GM18499 (cell line): ENCODE results near the gene LRRTM2.
"Not testable (repeated sequence)": the region's sequence is repeated elsewhere in the genome, so short reads cannot be mapped to it uniquely, and the experiment has no call there.

Source experiments
- ATAC-seq: cut with Tn5 transposase; IDR thresholded peaks from one replicate; pipeline ENCODE4 v1.9.1; 2021; ENCODE audit warnings: moderate number of reproducible peaks; ENCODE audit not compliant: insufficient read depth, unreplicated experiment

LRRTM2 gene, protein sequence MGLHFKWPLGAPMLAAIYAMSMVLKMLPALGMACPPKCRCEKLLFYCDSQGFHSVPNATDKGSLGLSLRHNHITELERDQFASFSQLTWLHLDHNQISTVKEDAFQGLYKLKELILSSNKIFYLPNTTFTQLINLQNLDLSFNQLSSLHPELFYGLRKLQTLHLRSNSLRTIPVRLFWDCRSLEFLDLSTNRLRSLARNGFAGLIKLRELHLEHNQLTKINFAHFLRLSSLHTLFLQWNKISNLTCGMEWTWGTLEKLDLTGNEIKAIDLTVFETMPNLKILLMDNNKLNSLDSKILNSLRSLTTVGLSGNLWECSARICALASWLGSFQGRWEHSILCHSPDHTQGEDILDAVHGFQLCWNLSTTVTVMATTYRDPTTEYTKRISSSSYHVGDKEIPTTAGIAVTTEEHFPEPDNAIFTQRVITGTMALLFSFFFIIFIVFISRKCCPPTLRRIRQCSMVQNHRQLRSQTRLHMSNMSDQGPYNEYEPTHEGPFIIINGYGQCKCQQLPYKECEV

DNA sequence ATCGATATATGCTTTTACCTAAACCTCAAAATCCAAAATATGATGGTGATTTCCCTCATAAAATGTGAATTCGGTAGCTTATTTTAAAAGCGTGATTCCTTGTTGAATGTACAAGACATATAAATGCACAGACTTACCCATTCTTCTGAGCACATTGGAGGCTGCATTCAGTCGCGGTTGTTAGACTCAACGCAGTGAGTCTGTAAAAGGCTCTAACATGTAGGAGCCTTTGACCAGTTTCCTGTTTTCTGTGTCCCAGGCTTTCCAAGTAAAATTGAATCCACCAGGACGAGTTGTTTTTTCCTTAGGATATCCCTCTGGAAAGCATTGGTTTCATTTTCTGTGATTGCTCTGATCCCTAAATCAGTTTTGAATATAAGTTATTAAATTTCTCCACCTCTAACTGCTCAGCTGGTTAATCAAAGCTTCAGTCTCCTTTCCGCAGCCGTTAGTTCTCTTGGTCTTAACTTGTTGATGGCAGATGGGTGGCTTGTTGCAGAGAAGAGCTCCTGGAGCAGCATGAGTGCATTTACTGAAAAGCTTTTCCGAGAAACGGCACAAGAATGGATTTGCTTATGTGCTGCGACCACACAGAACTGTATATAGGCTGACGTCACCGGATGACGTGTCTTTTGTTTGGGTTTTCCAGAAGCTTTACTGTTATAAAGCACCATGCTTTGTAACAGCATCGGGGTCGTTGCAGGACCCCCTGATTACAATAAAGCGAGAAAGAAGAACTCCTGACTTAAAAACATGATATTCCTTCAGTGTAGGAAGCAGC is at the start of gene LRRTM2:
TSS of gene LRRTM2 (minus strand) at position 565 of the 781 bp plus-strand sequence. CDS start at position 141, 424 bp downstream.
- ATAC-seq, result no peak

DNA sequence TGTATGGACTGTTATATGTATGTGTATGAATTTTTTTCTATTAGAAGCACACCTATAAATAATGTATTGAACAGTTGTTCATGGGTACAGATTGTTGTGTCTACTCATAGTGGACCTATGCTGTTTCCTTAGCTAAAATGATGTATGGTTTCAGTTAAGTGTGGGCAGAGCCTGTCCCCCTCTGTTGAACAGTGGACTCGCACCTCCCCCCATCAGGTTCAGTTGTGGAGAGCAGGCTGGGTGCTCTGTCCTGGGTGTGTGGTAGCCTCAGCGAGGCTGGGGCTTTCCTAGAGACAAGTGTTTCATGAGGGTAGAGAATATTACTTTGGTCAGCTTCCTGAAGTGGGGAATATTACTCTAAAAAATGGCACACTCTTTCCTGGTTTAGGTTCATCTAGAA is 47.4 kb upstream of the LRRTM2 start:
- no peak for ATAC-seq

DNA sequence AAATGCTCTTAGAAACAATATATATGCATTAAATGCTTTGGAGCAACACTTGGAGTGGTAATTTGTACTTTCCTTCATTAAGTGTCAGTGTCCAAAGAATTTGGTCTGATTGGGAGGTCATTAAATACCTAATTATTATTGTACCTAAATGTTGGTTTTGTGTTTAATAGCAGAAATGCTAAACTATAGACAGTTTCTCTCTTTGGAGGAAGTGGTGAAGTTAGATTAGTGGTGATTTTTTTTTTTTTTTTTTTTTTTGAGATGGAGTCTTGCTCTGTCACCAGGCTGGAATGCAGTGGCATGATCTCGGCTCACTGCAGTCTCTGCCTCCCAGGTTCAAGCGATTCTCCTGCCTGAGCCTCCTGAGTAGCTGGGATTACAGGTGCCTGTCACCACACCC is 46.2 kb upstream of the LRRTM2 start:
- ATAC-seq, result not testable (repeated sequence)

DNA sequence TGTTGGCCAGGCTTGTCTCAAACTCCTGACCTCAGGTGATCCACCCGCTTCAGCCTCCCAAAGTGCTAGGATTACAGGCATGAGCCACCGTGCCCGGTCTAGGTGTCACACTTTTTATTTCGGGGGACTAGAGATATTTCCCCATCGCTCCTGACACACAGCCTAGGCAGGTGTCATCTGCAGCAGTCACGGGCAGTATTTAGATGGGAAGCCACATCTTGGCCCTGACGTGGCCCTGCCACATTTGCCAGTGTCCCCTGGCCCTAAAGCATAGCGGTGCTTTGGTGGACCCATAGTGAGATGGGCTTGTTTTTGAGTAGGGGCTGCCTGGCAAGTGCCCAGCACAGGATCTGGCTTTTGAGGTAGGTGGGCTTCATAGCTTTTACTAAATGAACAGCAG is 45.0 kb upstream of the LRRTM2 start:
- ATAC-seq, result no peak

DNA sequence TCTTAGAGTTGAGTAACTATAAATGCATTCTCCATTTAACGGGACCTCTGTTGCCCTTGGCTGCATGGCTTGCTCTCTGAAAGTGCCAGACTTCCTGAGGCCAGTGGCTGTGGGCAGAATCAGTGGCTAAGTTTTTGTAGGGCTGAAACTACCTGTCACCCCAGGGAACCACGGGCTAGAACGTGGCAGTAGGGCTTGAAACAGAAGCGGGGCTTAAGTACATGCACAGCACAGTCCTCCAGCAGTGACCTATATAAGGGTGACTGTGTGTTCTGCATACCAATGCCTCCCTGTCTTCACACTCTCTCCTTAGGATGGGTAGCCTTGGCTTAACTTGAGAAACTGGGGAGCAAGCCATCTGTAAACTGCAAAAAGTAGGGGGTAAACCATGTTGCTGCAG is 43.6 kb upstream of the LRRTM2 start:
- ATAC-seq, result no peak

DNA sequence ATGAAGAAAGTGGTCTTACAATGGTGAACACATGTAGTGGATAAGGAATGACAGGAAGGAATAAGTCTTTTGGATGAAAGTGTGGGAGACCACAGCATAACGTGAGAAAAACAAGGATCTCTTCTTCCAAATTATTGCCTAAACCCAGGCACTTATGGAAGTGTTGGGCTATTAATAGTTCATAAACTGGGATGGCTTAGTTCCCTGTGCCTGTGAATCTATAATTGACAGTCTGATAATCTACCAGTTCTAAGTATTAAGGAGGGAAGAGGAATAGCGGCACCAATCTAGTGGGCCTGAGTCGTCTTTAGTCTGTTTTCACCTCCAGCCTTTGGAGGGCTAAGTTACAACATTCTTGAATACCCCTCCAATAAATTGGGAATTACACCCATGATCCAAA is 39.2 kb upstream of the LRRTM2 start:
- ATAC-seq, result no peak

DNA sequence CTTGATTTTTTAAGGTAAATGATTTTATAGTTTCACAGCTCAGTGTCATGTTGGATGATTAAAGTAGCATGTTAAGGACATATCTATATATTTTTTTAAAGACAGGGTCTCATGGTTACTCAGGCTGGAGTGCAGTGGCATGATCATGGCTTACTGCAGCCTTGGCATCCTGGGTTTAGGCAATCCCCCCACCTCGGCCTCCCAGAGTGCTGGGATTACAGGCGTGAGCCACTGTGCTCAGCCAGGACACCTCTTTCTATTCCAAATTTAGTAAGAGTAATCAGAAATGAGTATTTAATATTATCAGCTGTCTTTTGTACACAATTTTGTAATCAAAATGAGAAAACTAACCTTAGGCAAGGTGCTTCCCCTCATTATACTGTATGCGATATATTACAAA is 38.6 kb upstream of the LRRTM2 start:
- no peak for ATAC-seq

DNA sequence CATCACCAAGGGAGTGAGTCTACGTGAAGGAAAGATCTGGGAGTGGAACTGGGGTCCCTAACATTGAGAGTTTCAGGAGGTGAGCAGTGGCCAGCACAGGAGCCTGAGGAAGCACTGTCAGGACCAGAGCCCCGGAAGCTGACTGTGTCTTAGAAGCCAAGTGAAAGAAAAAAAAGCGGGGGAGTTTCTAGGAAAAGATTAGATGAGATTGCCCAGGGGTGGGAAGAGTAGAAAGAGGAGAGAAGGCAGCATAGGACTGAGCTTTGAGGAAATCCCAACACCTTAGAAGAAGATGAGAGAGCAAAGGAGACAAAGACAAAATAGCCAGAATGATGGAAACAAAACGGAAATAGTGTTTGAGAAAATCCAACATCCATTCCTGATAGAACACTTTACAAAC is 37.0 kb upstream of the LRRTM2 start:
- no peak for ATAC-seq

DNA sequence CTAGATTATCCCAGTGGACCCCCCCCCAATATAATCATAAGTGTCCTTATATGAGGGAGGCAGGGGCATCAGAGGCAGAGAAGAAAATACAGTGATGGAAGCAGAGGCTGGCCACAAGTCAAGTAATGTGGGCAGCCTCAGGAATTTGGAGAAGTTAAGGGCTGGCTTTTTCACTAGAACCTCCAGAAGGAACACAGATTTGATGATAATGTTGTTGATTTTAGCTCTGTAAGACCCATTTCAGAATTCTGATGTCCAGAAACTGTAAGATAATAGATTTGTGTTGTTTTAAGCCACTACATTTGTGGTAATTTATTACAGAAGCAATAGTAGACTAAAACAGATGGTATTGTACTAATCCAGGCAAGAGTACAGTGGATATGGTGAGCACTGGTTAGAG is 36.3 kb upstream of the LRRTM2 start:
- ATAC-seq, result no peak

DNA sequence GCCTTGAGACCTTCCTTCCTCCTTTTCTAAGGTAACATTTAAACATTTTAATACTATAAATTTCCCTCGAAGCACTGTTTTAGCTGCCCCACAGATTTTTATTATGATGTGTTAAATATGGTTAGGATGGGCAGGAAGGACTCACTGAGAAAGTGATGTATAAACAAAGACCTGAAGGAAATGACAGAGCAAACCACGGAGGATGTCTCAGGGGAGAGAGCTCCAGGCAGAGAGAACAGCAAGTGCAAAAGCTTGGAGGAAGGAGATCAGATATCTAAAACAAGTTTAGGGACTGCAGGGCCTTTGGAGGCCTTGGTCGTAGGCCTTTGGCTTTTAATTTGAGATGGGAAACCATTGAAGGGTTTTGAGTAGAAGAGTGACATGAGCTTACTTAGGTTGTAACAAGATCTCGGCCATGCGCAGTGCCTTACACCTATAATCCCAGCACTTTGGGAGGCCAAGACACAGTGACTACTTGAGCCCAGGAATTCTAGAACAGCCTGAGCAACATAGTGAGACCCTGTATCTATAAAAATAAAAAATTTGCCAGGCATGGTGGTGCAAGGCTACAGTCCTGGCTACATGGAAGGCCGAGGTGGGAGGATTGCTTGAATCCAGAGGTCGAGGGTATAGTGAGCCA is 35.5 kb upstream of the LRRTM2 start:
- ATAC-seq, result no peak

DNA sequence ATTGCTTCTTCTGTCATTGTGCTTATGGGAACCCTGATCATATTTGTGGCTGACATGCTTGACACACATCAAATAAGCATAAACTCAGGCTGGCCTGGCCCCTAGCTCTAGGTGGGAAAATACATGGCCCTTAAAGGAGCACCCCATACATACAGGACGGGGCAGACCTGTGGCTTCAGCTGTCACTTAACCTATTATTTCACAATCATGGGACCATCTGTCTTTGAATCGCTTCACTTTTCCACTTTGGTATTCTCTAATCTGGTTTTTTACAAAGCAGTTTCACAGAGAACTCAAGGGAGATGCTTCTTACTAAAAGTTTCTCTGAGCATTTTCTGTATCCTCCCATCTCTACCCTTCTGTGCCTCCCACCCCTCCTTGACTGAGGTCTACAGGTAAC is 34.6 kb upstream of the LRRTM2 start:
- no peak for ATAC-seq

DNA sequence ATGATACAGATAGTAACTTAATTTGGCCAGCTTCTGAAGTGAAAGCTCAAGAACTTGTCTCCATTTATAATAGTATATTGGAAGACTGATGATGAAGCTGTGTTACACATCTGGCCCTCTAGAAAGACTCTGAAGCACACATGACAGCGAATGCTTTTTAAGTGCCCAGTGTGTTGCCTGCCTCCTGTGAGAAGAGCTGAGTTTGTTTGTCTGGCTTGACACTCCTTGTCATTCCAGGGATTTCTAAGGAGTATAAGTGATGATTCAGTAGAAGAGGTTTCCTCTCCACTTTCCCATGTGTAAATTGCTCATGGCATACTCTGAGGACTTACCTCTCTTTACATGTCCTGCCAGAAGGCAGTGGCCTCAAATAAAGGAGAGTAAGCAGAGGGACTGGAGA is 30.4 kb upstream of the LRRTM2 start:
- no peak for ATAC-seq

DNA sequence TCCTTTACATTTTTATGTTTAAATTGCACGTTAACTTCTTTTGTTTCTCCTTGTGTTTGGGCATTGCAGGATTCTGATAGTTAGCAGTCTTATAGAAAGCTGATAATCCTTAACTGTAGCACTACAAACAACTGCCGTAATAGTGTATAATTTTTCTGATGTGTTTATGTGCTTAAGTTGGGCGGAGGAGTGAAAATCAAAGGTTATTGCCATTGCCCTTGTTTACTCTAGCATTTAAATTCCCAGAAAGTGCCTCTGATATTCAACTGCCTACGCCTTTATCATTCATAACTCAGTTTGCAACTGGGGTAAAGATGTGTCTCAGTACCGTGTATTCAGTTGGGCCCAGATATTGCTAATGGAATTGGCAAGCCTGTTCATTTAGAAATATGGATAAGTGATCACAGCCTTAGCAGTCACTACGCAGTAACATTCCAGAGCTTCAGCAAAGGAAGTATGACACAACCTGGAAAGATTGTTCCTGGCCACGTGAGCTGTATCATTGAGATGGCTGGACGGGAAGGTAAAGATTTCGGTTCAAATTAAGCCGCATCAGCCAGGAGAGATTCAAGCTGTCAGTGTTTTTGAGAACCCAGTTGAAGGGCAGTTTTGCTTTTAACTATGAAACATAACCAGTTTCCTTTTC is 28.1 kb upstream of the LRRTM2 start:
- no peak for ATAC-seq

DNA sequence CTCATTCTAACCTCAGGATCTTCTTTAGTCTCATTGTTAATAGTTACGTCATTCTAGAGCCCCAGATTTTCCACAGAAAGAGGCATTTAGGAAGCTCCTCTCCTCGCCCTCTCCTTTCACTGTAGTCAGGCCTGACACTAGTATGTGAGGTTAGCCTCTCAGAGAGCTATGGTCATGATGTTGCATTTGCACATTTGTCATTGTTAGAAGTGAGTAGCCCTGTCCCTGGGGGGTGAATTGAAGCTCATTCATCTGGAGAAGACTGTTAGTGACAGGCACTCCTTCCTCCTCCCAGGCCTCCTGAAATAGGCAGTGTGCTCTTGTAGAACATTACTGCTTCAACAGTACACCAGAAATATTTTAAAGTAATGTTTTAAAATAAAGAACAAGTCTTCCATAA is 26.6 kb upstream of the LRRTM2 start:
- no peak for ATAC-seq

DNA sequence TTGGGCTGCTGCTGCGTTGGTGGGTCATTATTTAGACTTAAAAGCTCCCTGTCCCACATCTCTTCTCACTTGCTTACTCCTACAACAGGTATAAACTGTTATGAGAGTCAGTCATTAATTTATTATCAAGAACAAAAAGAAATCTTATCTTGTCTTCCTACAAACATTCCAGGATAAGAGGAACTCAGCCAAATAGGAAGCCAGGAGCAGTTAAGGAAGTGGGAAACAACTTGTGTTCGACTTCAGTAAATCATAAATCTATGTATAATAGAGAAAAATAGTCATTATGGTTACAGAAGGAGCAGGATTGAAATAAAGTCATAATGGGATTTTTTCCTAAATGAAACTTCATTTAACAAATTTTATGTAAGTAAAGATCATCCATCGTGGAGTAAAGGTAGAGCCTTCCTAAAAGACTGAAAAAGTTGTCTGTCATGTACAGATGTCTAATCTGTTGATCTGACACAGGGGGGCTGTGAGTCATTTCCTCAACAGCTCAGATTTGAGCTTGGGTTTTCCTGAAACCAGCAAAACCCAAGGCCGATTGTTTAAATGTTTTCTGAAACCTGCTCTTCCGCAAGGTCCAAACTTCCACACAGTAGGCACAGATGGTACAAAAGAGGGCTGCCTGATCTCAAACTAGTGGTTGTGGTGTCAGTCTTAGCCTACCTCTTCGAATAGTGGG is 25.3 kb upstream of the LRRTM2 start:
- no peak for ATAC-seq

DNA sequence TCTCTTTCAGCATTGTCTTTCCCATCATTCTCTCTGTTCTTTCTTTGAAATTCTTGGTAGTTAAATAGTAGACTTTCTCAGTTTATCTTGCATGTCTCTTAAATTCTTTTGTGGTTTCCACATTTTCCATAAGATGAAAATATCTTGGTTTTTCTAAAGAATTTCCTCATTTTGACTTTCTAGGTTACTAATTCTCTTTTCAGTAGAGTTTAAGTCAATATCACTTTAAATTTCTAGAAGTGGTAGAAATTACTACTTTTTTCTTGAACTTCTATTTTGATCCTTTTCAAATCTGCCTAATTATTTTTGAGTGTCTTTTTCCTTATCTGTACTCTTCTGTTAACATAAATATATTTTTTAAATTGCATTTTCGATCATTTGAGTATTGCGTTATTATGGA is 23.6 kb upstream of the LRRTM2 start:
- no peak for ATAC-seq

DNA sequence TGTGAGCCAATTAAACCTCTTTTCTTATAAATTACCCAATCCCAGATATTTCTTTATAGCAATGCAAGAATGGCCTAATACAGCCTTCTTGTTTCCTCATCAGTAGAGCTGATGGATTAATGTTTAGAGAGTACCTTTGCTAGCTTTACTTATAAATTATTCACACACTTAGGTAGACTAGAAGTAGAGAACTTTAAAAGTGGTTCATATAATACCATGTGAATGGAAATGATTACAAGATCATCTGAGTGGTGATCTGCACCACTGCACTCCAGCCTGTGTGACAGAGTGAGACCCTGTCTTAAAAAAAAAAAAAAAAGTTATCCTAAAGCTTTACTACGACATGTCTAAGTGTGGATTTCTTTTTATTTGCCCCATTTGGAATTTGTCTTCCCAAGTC is 23.2 kb upstream of the LRRTM2 start:
- ATAC-seq, result no peak

DNA sequence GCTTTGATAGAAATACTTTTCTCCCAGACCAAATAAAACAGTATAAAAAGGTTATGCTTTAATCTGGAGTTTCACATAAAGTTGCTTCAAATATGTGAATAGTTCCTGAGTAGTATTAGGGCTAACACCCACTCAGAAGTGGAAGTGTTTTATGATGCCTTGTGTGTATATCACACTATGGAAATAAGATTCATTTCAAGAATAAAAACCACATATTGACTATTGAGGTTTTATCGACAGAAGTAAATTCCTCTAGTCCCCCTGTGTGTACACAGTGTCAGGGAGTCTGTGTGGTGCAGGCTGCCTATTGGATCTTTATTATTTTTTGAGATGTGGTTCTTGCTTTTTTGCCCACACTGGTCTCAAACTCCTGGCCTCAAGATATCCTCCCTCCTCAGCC is 20.8 kb upstream of the LRRTM2 start:
- ATAC-seq, result no peak

DNA sequence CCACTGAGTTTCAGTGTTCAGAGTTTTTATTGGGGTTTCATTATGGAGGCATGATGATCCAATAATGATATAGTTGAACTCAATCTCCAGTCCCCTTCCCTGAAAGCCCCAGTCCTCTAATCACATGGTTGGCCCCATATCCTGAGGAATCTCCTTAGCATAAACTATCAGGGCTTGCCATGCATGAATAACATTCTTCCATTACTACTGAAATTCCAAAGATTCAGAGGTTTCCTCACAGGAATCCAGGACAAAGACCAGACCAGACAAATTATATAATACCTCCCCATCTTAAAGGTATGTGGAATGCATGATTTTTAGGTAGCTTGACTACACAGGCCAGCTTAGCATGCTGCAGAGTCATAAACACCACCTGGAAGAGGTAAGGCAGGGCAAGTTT is 15.5 kb upstream of the LRRTM2 start:
- no peak for ATAC-seq

DNA sequence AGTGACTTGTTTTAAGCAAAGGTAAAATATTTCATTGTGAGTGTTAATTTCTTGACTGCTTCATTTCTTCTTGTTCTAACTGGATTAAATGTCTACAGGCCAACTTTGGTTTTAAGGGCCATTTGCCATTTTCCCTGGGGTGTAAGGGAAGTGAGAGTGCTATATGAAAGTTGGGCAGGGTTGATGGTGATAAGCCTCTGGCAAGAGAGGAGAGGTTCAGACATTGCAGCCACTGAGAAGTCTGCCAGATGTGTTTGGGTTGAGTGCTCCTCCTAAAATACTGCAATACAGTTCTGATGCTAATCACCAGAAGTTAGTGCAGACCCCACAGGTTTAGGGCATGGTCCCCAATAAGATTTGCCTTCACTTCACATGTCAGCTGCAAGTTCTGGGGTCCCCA is 14.9 kb upstream of the LRRTM2 start:
- no peak for ATAC-seq
